ENCODE data around the gene THOC5. TPM values are rescaled to one million over a fixed set of nuclear protein-coding genes. Genes with fewer than 3 reads are reported as not detected.
"Not testable (repeated sequence)": the region's sequence is repeated elsewhere in the genome, so short reads cannot be mapped to it uniquely, and the experiment has no call there.

THOC5 gene
- total RNA-seq, 1 experiment from 2014 or later: 42.3 TPM

GRCh38 chr22:29569011-29569678, 15.6 kb upstream of the THOC5 start:
- Histone ChIP-seq H3K9me3 (ENCODE audit: insufficient read depth, low read depth) (no peaks in the 10 kb centered on the region), H3K27ac (no peak overlapping the region), H3K27me3 (ENCODE audit: insufficient read depth, low read depth) (no peaks in the 10 kb centered on the region), H3K79me2 (ENCODE audit: low read depth) (no peaks in the 10 kb centered on the region), H4K20me1 (ENCODE audit: insufficient read depth) (no peaks in the 10 kb centered on the region), H3K4me1 (replicated peaks; ENCODE audit: insufficient read depth) (no peaks in the 10 kb centered on the region), H3F3A (ENCODE audit: insufficient read depth, low read depth) (0 out of 2 replicates have a peak, but pooled peaks cover 2% of the 10 kb centered on the region), H3K36me3 (ENCODE audit: low read depth) (0 out of 2 replicates have a peak, but pooled peaks cover 8% of the 10 kb centered on the region), H2AFZ (no peak overlapping the region), H3K4me2 (no peak overlapping the region), H3K9me2 (ENCODE audit: insufficient read depth) (no peaks in the 10 kb centered on the region), H3K4me3 (no peak overlapping the region)
- intact Hi-C loops (cut with micrococcal nuclease; ENCODE audit: unreplicated experiment): no loop called here
- no TSS peak for BruUV-seq (replicated peaks)
- TF ChIP-seq EZH2 (IDR thresholded peaks at IDR 0.05; ENCODE audit: low read depth): no peak
- no peak for TF ChIP-seq CTCF (conservative IDR thresholded peaks at IDR 0.05)
- POLR2A ChIA-PET (ENCODE audit: unreplicated experiment): no interaction called here
- no peak for DNase-seq
- CTCF ChIA-PET: no interaction called here

- 0 out of 2 replicates have a peak, but pooled peaks cover 8% of the 10 kb centered on the region for H3K36me3 ChIP-seq (ENCODE audit: low read depth)
Observed at GRCh38 chr22:29567338-29567737, 13.8 kb upstream of the THOC5 start.

DNA sequence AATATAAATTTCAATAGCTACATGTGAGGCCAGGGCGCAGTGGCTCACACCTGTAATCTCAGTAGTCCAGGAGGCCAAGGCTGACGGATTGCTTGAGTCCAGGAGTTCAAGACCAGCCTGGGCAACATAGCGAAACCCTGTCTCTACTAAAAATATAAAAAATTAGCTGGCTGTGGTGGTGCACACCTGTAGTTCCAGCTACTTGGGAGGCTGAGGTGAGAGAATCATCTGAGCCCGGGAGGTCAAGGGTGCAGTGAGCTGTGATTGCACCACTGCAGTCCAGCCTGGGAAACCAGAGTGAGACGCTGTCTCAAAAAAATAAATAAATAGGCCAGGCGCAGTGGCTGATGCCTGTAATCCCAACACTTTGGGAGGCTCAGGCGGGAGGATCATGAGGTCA, 13.0 kb upstream of the THOC5 start:
- H3K9me2 ChIP-seq (ENCODE audit: insufficient read depth); H3K4me2 ChIP-seq; H3K4me1 ChIP-seq (replicated peaks; ENCODE audit: insufficient read depth); H2AFZ ChIP-seq; H3K27ac ChIP-seq; H3F3A ChIP-seq (ENCODE audit: insufficient read depth, low read depth); CTCF ChIA-PET; POLR2A ChIA-PET (ENCODE audit: unreplicated experiment); DNase-seq; BruUV-seq (replicated peaks); H3K79me2 ChIP-seq (ENCODE audit: low read depth); H3K4me3 ChIP-seq; H3K9me3 ChIP-seq (ENCODE audit: insufficient read depth, low read depth); intact Hi-C loops (cut with micrococcal nuclease; ENCODE audit: unreplicated experiment); H4K20me1 ChIP-seq (ENCODE audit: insufficient read depth); H3K27me3 ChIP-seq (ENCODE audit: insufficient read depth, low read depth): not testable (repeated sequence)
- 0 out of 2 replicates have a peak, but pooled peaks cover 10% of the 10 kb centered on the region for H3K36me3 ChIP-seq (ENCODE audit: low read depth)

More at GRCh38 chr22:29567338-29567737, 13.8 kb upstream of the THOC5 start:
- intact Hi-C loops (cut with micrococcal nuclease; ENCODE audit: unreplicated experiment): no loop called here
- DNase-seq: no peak
- no peak for TF ChIP-seq EZH2 (IDR thresholded peaks at IDR 0.05; ENCODE audit: low read depth)
- TF ChIP-seq CTCF (conservative IDR thresholded peaks at IDR 0.05): no peak
- Histone ChIP-seq H3K79me2 (ENCODE audit: low read depth) (no peaks in the 10 kb centered on the region), H3K9me3 (ENCODE audit: insufficient read depth, low read depth) (no peaks in the 10 kb centered on the region), H3F3A (ENCODE audit: insufficient read depth, low read depth) (0 out of 2 replicates have a peak, but pooled peaks cover 5% of the 10 kb centered on the region), H3K27me3 (ENCODE audit: insufficient read depth, low read depth) (no peaks in the 10 kb centered on the region), H3K27ac (no peak overlapping the region), H3K9me2 (ENCODE audit: insufficient read depth) (no peaks in the 10 kb centered on the region), H3K4me2 (no peak overlapping the region), H3K4me3 (no peak overlapping the region), H2AFZ (no peak overlapping the region), H3K4me1 (replicated peaks; ENCODE audit: insufficient read depth) (no peaks in the 10 kb centered on the region), H4K20me1 (ENCODE audit: insufficient read depth) (no peaks in the 10 kb centered on the region)
- ChIA-PET CTCF (no interaction called here), POLR2A (ENCODE audit: unreplicated experiment) (no interaction called here)
- no TSS peak for BruUV-seq (replicated peaks)
